DND-41 (cell line): ENCODE results near the gene AGRN.

ENCODE experiments used
- ATAC-seq: fragments of 200-7000 bp; cut with Tn5 transposase; 3 replicates; pipeline ENCODE4 v1.9.1; 2021; ENCODE audit warnings: low read depth; ENCODE audit not compliant: insufficient read depth
- DNase-seq: peaks from one replicate; pipeline ENCODE4 v3.0.0-alpha.2; 2020
- H2AFZ ChIP-seq: 2 replicates; pipeline ENCODE4 v1.6.0; 2012; ENCODE audit warnings: low read depth, low read length
- H3K27ac ChIP-seq: 2 replicates; pipeline ENCODE4 v1.5.1; 2012; ENCODE audit warnings: low read length, inconsistent platforms
- H3K27me3 ChIP-seq: fragments of 200-600 bp; sonication (generic); 2 replicates; pipeline ENCODE4 v1.6.0; 2012; ENCODE audit warnings: low read length, mild to moderate bottlenecking, inconsistent platforms; ENCODE audit not compliant: insufficient read depth, poor library complexity
- H3K36me3 ChIP-seq: 2 replicates; pipeline ENCODE4 v1.5.1; 2012; ENCODE audit warnings: low read length, inconsistent platforms; ENCODE audit not compliant: insufficient read depth
- H3K4me1 ChIP-seq: 2 replicates; pipeline ENCODE4 v1.5.1; 2012; ENCODE audit warnings: mild to moderate bottlenecking, low read length; ENCODE audit not compliant: insufficient read depth
- H3K4me2 ChIP-seq: 2 replicates; pipeline ENCODE4 v1.6.0; 2012; ENCODE audit warnings: mild to moderate bottlenecking, moderate library complexity, low read length, inconsistent platforms; ENCODE audit not compliant: insufficient read depth
- H3K4me3 ChIP-seq, 2 experiments: fragments of 200-600 bp in 1 of 2; shearing (Covaris generic) in 1 of 2; 2 replicates each; pipeline ENCODE4 v1.5.1; 2012 to 2016; ENCODE audit warnings: inconsistent platforms in 2 of 2, low read length in 2 of 2, mild to moderate bottlenecking in 2 of 2, low read depth in 1 of 2, moderate library complexity in 1 of 2
- H3K79me2 ChIP-seq: 2 replicates; pipeline ENCODE4 v1.6.0; 2012; ENCODE audit warnings: low read length, inconsistent platforms; ENCODE audit not compliant: insufficient read depth
- H3K9ac ChIP-seq: 2 replicates; pipeline ENCODE4 v1.6.0; 2012; ENCODE audit warnings: low read depth, mild to moderate bottlenecking, inconsistent platforms, low read length, moderate library complexity
- H3K9me3 ChIP-seq: 2 replicates; pipeline ENCODE4 v1.5.1; 2012; ENCODE audit warnings: low read length, moderate library complexity, mild to moderate bottlenecking, inconsistent platforms; ENCODE audit not compliant: insufficient read depth, severe bottlenecking
- H4K20me1 ChIP-seq: 2 replicates; pipeline ENCODE4 v1.6.0; 2012; ENCODE audit warnings: low read length; ENCODE audit not compliant: insufficient read depth
- EZH2 ChIP-seq: IDR thresholded peaks from 3 replicates; pipeline ENCODE4 v1.6.1; 2012; ENCODE audit warnings: borderline replicate concordance, low read depth, mild to moderate bottlenecking, moderate library complexity, low read length, inconsistent platforms; ENCODE audit not compliant: severe bottlenecking
- TF ChIP-seq, protein P1 (sequence below): IDR thresholded peaks from 2 replicates; pipeline ENCODE4 v1.5.1; 2012; ENCODE audit warnings: borderline replicate concordance, low read length, moderate library complexity, mild to moderate bottlenecking; ENCODE audit not compliant: poor library complexity, severe bottlenecking; ENCODE audit errors: extremely low read depth

Gene AGRN

DNA sequence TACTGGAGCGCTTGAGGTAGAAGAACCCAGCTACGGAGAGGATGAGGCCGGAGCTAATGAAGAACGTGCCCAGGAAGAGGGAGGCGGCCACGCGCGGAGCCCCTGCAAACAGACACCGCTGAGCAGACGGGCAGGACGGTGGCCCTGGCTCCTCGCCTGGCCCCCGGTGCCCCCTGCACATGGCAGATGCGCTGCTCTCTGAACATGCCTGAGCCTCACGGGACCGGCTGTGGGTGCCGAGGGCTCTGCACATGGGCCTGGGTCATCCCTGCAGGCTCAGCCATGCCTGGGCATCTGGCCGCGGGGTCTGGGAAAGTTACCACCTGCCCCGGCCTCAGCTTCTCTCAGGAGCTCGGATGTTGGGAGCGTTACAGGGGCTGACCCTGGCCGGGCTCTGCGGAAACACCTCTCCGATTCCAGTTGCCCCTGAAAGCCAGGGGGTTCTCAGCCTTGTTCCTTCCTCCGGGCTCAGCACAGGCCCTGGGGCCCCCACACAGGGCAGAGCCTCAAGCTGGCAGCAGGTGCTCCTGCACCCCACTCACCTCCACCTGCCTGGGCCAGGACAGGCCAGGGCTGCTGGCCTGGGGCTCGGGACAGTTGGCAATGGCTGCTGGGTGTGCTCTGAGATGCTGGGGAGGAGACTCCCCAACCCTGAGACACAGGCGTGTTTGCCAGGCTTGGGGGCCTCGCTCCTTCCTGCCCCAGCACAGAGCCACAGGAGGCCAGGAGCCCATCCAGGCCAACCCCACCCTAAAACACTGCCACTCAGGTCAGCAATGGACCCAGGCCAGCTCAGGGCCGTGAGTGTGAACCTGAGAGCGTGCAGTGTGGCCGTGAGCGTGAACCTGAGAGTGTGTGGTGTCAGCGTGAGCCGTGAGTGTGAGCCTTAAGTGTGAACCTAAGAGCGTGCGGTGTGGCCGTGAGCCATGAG, 66.3 kb downstream of the AGRN start:
- no peak for ATAC-seq
- no peak overlapping the region for H3K9ac ChIP-seq
- no peaks in the 10 kb centered on the region for H3K79me2 ChIP-seq
- no peaks in the 10 kb centered on the region for H3K27me3 ChIP-seq
- peaks cover 17% of the 10 kb centered on the region for H4K20me1 ChIP-seq
- H3K27ac ChIP-seq, result no peak overlapping the region
- no peak for DNase-seq
- no peaks in the 10 kb centered on the region for H3K4me1 ChIP-seq
- no peak for TF ChIP-seq EZH2
- TF ChIP-seq, protein P1, sequence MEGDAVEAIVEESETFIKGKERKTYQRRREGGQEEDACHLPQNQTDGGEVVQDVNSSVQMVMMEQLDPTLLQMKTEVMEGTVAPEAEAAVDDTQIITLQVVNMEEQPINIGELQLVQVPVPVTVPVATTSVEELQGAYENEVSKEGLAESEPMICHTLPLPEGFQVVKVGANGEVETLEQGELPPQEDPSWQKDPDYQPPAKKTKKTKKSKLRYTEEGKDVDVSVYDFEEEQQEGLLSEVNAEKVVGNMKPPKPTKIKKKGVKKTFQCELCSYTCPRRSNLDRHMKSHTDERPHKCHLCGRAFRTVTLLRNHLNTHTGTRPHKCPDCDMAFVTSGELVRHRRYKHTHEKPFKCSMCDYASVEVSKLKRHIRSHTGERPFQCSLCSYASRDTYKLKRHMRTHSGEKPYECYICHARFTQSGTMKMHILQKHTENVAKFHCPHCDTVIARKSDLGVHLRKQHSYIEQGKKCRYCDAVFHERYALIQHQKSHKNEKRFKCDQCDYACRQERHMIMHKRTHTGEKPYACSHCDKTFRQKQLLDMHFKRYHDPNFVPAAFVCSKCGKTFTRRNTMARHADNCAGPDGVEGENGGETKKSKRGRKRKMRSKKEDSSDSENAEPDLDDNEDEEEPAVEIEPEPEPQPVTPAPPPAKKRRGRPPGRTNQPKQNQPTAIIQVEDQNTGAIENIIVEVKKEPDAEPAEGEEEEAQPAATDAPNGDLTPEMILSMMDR, result no peak
- H3K36me3 ChIP-seq, result peaks cover 12% of the 10 kb centered on the region
- no peak overlapping the region for H3K4me2 ChIP-seq
- no peaks in the 10 kb centered on the region for H3K9me3 ChIP-seq
- no peak overlapping the region for H3K4me3 ChIP-seq
- H2AFZ ChIP-seq, result no peak overlapping the region

DNA sequence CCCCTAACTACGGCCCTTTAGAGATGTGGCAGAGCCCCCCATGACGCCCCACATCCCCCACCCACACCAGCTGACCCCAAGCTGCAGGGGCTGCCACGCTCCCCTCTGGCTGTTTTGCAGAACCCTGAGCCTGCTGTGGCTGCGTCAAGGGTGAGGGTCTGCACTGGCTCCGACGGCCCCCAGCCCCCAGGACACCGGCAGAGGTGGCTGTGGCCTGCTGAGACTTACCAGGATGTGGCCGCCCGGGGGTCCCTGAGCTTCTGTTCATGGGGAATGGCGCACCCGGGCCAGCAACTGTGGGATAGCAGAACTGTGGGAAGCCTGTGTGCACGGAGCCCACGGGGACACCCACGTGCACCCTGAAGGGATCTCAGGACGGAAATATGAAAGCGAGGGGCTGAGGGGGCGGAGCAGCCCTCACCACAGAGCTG, 67.0 kb downstream of the AGRN start:
- DNase-seq (no peak), ATAC-seq (no peak)
- Histone ChIP-seq H3K4me2 (no peak overlapping the region), H3K9ac (no peak overlapping the region), H3K79me2 (no peaks in the 10 kb centered on the region), H3K4me1 (no peaks in the 10 kb centered on the region), H2AFZ (no peak overlapping the region), H3K4me3 (no peak overlapping the region), H4K20me1 (peaks cover 19% of the 10 kb centered on the region), H3K27me3 (no peaks in the 10 kb centered on the region), H3K27ac (no peak overlapping the region), H3K9me3 (no peaks in the 10 kb centered on the region), H3K36me3 (peaks cover 12% of the 10 kb centered on the region)
- TF ChIP-seq EZH2, result no peak
- TF ChIP-seq, protein P1, result no peak

DNA sequence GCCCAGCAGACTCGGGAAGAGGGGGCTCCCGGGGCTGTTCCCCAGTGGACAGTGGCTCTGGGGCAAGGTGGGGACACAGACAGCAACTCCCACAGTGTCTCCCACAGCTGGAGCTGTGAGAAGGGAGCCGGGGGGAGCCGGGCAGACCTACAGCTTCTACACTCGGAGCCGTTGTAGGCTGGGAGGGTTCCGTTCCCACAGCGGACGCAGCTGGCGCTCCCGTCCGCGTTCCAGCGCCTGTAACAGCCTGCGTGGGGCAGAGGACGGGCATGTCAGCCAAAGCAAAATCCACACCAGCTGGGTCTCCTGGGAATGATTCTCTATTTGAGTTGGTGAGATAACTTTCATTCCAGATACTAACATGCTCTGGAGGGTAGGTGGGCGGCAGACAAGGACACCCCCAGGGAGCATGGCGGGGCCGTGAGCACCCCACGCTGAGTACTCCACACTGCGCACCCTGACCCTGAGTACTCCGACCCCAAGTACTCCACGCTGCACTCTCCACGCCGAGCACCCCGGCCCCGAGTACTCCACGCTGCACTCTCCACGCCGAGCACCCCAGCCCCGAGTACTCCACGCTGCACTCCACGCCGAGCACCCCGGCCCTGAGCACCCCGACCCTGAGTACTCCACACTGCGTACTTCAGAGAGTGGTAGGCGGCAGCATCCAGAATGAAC, 67.6 kb downstream of the AGRN start:
- Histone ChIP-seq H3K9me3 (no peaks in the 10 kb centered on the region), H3K4me3 (no peak overlapping the region)

More for the DNA sequence above, 67.6 kb downstream of the AGRN start:
- Histone ChIP-seq H3K36me3 (peaks cover 12% of the 10 kb centered on the region), H3K4me2 (no peak overlapping the region), H3K4me1 (no peaks in the 10 kb centered on the region), H3K9ac (no peak overlapping the region), H3K79me2 (no peaks in the 10 kb centered on the region), H3K27me3 (no peaks in the 10 kb centered on the region), H4K20me1 (peaks cover 25% of the 10 kb centered on the region), H3K27ac (no peak overlapping the region), H2AFZ (no peak overlapping the region)
- no peak for DNase-seq
- ATAC-seq, result no peak
- no peak for TF ChIP-seq EZH2
- TF ChIP-seq, protein P1, result no peak
